Stomach smooth muscle (tissue), 2 donors: ENCODE data around the gene DHRS7.

Source experiments
- H3K27ac ChIP-seq: one replicate; pipeline ENCODE4 v1.7.0; 2013; ENCODE audit warnings: mild to moderate bottlenecking, low read length, inconsistent platforms
- H3K27me3 ChIP-seq, 2 donors: one replicate each; pipeline ENCODE4 v1.7.0; 2013; ENCODE audit warnings: low read length in 2 of 2; ENCODE audit not compliant: insufficient read depth in 2 of 2, control insufficient read depth in 1 of 2
- H3K36me3 ChIP-seq, 2 donors: one replicate each; pipeline ENCODE4 v1.7.0; 2013; ENCODE audit warnings: low read length in 2 of 2; ENCODE audit not compliant: control insufficient read depth in 2 of 2, insufficient read depth in 2 of 2
- H3K4me1 ChIP-seq: one replicate; pipeline ENCODE4 v1.7.0; 2013; ENCODE audit warnings: low read length; ENCODE audit not compliant: control insufficient read depth, insufficient read depth
- H3K4me3 ChIP-seq, 2 donors: one replicate each; pipeline ENCODE4 v1.7.0; 2013; ENCODE audit warnings: low read length in 2 of 2
- H3K9ac ChIP-seq, 2 donors: one replicate each; pipeline ENCODE4 v1.7.0; 2013; ENCODE audit warnings: low read length in 2 of 2, mild to moderate bottlenecking in 1 of 2
- H3K9me3 ChIP-seq, 2 donors: one replicate each; pipeline ENCODE4 v1.7.0; 2013; ENCODE audit warnings: low read length in 2 of 2; ENCODE audit not compliant: control insufficient read depth in 2 of 2
- donor health status: healthy.
- donor health status: Pancreatic carcinoma.

Gene DHRS7

DNA sequence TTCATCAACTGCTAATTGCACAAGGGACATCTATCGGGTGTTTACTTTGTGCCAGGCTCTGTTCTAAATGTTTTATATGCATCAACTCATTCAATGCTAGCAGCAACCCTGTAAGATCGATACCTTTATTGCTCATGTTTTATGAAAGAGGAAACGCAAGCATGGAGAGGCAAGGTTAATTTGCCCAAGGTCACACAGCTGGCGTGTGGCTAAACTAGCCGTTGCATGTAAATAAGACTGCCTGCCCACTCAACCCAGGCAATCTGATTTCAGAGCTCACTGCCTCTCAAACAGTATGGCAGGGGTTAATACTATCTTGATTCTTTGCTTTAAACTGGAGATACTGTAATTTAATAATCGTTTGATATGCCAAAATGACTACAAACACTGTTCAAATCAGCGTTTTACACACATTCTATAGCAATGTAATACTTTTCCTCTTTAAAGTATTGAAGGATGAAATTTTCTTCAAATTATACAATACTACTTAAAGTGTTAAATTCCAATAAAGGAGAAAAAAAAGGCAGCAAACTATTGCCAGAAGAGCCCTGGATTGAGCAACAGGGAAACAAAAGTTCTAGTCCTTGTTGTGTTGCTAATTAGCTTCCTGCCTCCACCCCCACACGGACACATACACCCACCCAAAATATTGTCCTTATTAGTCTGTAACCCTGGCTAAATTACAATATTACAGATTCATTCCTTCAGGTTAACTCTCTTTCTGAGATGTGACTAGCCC is 39.1 kb upstream of the DHRS7 start:
- H3K4me1 ChIP-seq: no peaks in the 10 kb centered on the region
- no peaks in the 10 kb centered on the region for H3K36me3 ChIP-seq
- no peak overlapping the region for H3K9ac ChIP-seq
- no peak overlapping the region for H3K4me3 ChIP-seq
- H3K9me3 ChIP-seq: no peaks in the 10 kb centered on the region
- no peaks in the 10 kb centered on the region for H3K27me3 ChIP-seq
- H3K27ac ChIP-seq: no peak overlapping the region

DNA sequence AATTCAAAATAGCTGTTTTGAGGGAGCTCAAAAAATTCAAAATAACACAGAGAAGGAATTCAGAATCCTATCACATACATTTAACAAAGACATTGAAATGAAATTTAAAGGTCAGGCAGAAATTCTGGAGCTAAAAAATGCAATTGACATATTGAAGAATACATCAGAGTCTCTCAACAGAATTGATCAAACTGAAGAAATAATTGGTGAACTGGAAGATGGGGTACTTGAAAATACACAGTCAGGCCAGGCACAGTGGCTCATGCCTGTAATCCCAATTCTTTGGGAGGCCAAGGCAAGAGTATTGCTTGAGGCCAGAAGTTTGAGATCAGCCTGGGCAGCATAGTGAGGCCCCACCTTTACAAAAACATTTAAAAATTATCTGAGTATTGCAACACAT is 34.1 kb upstream of the DHRS7 start:
- no peak overlapping the region for H3K27ac ChIP-seq
- H3K9ac ChIP-seq: no peak overlapping the region
- no peak overlapping the region for H3K4me3 ChIP-seq
- no peaks in the 10 kb centered on the region for H3K4me1 ChIP-seq
- no peaks in the 10 kb centered on the region for H3K27me3 ChIP-seq
- H3K9me3 ChIP-seq: no peaks in the 10 kb centered on the region
- no peaks in the 10 kb centered on the region for H3K36me3 ChIP-seq

DNA sequence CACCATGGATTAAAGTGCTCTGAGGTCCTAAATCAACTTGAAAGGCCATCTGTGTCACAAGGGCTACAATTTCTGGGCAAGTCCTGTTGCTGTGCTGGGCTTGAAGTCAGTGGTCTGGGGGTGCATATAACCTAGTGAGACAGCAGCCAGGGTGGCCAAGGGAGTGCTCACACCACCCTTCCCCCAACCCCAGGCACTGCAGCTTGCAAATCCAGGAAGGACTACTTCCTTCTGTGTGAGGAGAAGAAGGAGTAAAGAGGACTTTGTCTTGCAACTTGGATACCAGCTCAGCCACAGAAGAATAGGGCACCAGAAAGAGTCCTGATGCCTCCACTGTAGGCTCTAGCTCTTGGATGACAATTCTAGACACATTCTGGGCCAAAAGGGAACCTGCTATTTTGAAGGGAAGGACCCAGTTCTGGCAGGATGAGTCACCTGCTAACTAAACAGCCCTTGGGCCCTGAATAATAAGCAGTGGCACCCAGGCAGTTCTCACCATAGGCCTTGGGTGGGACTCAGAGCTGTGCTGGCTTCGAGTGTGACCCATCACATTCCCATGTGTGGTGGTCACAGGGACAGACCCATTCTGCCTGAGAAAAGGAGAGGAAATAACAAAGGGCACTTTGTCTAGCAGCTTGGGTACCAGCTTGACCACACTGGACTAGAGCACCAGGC is 32.6 kb upstream of the DHRS7 start:
- H3K4me3 ChIP-seq: no peak overlapping the region
- H3K27me3 ChIP-seq: no peaks in the 10 kb centered on the region
- no peak overlapping the region for H3K9ac ChIP-seq
- no peaks in the 10 kb centered on the region for H3K9me3 ChIP-seq
- H3K36me3 ChIP-seq: no peaks in the 10 kb centered on the region
- H3K27ac ChIP-seq: no peak overlapping the region
- no peaks in the 10 kb centered on the region for H3K4me1 ChIP-seq

DNA sequence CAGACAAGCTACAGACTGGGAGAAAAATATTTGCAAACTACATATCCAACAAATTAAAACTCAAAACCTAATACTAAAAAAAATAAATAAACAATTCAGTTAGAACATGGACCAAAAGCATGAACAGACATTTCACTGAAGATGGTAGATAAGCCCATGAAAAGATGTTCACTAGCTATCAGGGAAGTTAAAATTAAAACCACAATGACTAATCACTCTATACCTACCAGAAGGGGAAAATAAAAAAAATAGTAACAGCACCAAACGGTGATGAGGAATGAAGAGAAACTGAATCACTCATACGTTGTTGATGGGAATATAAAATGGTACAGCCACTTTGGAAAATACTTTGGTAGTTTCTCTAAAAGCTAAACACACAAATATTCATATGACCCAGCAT is 31.1 kb upstream of the DHRS7 start:
- Histone ChIP-seq H3K27me3 (no peaks in the 10 kb centered on the region), H3K4me1 (no peaks in the 10 kb centered on the region), H3K9ac (no peak overlapping the region), H3K27ac (no peak overlapping the region), H3K36me3 (no peaks in the 10 kb centered on the region), H3K9me3 (no peaks in the 10 kb centered on the region), H3K4me3 (no peak overlapping the region)

DNA sequence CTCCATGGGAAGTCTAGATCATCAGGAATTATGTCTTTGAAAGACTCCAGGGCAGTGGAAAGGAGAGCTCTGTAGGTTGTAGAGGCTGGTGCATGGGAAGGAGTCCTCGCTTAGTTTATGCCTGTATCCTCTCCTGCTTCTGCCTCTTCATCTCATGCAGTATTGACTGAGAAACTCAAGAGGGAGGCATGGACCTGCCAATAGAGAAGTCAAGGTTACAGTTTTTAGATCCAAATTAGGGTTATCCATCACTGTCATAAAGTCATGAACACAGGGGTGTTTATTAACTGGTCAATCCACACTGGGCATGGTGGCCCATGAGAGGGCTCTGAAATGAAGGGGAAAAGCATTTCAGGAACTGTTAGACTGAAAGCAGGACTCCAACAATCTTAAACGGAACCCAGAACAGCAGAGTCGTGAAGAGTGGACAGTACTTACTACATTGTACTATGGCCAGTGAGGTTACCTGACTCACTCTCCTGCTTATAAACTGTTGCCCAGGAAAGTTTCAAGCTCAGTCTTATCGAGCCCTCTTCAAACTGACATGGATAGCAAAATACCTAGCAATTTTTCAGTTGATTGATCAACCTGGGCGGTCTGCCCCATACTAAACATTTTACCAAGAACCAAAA is 30.1 kb upstream of the DHRS7 start:
- Histone ChIP-seq H3K27me3 (no peaks in the 10 kb centered on the region), H3K36me3 (no peaks in the 10 kb centered on the region), H3K9ac (no peak overlapping the region), H3K27ac (no peak overlapping the region), H3K9me3 (no peaks in the 10 kb centered on the region), H3K4me1 (peaks cover 3% of the 10 kb centered on the region), H3K4me3 (no peak overlapping the region)

DNA sequence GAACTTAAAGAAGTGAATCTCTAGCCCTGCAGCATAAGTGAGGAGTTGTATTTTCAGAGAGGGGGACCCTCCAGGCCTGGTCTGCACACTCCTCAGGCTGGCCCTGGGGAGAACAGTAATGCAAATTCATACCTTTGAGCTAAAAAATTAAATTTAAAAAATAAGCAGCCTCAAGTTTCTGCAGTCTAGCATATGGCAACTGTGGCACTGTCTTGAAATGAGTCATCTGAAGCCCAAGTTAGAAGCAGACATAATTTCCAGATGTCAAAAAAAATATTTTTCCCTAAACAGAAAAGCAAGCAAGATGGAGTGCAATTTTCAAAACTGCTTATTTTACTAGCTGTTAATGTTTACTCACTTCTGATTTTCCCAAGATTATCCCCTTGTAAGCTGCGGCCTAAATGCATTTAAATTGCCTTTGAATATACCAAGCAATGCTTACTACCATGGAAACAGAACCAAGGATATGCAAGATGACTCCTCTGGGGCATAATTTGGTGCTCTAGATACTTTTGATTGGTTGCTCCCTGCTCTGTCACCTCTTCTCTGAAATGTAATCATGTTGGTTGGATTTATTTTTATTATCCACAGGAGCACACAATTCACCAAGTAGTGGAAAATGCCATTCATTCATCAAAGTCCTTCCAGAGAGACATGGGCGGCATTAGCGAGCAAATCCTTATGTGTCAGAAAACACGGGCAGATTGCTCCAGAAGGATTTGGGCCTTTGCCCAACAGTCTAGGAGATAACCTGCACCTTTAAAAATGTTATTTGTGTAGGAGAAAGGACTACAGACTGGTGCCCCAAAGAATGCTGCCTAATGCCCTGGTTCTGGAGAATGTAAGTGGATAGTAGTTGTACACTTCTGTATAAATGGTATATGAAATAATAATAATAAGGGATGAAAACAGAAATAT is 25.0 kb upstream of the DHRS7 start:
- Histone ChIP-seq H3K4me1 (peaks cover 3% of the 10 kb centered on the region), H3K9ac (no peak overlapping the region), H3K36me3 (no peaks in the 10 kb centered on the region), H3K27ac (no peak overlapping the region), H3K9me3 (no peaks in the 10 kb centered on the region), H3K4me3 (no peak overlapping the region), H3K27me3 (no peaks in the 10 kb centered on the region)

DNA sequence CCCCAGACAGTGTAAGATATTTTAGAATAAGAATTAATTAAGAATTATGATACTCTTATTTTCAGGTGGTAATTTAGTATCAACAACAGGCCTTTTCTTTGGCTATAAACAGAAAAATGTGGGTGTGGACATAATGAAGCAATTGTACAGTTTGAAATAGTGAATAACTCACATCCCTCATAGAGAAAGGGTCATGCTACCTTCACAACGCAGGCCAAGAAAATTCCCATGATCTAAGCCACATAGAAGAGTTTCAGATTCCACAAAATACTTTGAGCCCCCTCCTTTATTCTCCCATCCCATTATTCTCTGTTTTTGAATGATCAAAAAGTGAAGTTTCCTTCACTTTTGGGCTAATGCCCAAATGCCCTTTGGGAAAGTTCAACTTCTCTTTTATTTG is 23.5 kb upstream of the DHRS7 start:
- Histone ChIP-seq H3K36me3 (no peaks in the 10 kb centered on the region), H3K4me1 (peaks cover 3% of the 10 kb centered on the region), H3K4me3 (no peak overlapping the region), H3K9me3 (no peaks in the 10 kb centered on the region), H3K27ac (no peak overlapping the region), H3K9ac (no peak overlapping the region), H3K27me3 (no peaks in the 10 kb centered on the region)

DNA sequence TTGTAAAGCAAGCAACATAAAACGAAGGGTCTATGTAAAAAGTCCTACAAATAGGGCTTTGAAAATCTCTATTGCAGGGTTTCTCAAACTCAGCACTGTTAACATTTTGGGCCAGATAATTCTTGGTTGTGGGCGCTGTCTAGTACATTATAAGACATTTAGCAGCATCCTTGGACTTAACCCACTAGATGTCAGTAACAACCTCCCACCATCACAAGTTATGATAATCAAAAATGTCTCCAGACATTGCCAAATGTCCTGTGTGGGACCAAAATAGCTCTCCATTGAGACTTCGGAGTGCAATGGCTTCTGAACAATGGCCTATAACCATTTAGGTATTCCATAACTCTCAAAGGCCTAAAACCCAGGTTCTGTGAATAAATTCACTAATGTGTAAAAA is 22.9 kb upstream of the DHRS7 start:
- Histone ChIP-seq H3K4me3 (no peak overlapping the region), H3K27ac (no peak overlapping the region), H3K27me3 (no peaks in the 10 kb centered on the region), H3K9me3 (no peaks in the 10 kb centered on the region), H3K4me1 (peaks cover 3% of the 10 kb centered on the region), H3K36me3 (no peaks in the 10 kb centered on the region), H3K9ac (no peak overlapping the region)

DNA sequence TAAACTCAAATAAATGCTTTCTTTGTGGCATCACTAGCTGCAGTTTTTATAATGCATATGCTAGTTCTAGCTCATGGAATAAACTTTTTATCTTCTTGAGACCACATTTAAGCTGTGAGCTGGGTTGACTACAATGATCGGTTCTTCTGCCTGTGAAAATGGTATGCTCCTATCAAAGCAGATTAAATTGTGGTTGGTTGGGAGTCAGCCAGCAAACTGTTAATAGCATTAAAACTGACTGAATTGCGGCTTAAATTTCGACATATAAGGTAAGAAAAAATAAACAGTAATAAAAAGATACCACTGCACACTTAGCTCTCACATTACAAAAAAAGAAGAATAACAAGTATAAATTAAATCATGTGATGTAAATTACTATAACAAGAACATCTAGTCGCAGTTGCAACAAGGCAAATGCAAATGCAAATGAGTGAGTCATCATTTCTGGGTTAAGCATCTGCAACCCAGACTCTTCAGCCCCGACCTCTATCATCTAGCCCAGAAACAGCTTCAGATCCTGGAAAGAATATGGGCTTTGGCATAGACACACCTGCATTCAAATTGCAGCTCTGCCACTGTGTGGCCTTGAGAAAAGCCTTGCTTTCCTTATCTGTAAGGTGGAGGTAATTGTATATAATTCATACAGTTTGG is 19.8 kb upstream of the DHRS7 start:
- Histone ChIP-seq H3K27me3 (no peaks in the 10 kb centered on the region), H3K27ac (no peak overlapping the region), H3K4me3 (no peak overlapping the region), H3K4me1 (no peaks in the 10 kb centered on the region), H3K9ac (no peak overlapping the region), H3K9me3 (no peaks in the 10 kb centered on the region), H3K36me3 (no peaks in the 10 kb centered on the region)
